SK-N-SH (cell line): ENCODE measurements around the gene PTPN9. TPM values are rescaled to one million over a fixed set of nuclear protein-coding genes. Genes with fewer than 3 reads are reported as not detected.

Experiments used
- CTCF ChIA-PET: fragments of 300-600, 350-600 bp; formaldehyde crosslinking; extraction: SDS; loops from one replicate; lab custom pipeline; 2021; lab: Yijun Ruan, JAX
- POLR2A ChIA-PET: fragments of 350-600 bp; sonication (Branson Sonifier 250); formaldehyde crosslinking; extraction: SDS; loops from one replicate; lab custom pipeline; 2020; ENCODE audit warnings: antibody characterized with exemption, inconsistent platforms; lab: Yijun Ruan, JAX
- DNase-seq: peaks from one replicate; pipeline ENCODE4 v3.0.0; 2012
- H2AFZ ChIP-seq: fragments of 200-600 bp; sonication (generic); 2 replicates; pipeline ENCODE4 v1.8.1; 2016; ENCODE audit warnings: antibody characterized with exemption, mild to moderate bottlenecking, low read depth
- H3F3A ChIP-seq: fragments of 200-600 bp; sonication (generic); replicated peaks from 2 replicates; pipeline ENCODE3; 2016; ENCODE audit warnings: antibody characterized with exemption, mild to moderate bottlenecking; ENCODE audit not compliant: insufficient read depth
- H3K27ac ChIP-seq, 2 experiments: fragments of 200-500 bp in 1 of 2; fragments of 200-600 bp in 1 of 2; sonication (Bioruptor generic) in 1 of 2; sonication (generic), shearing (Covaris generic) in 1 of 2; 2 replicates each; pipeline versions ENCODE4 v1.5.1 to v1.6.1; 2014 to 2016; ENCODE audit warnings: low read depth in 2 of 2, inconsistent platforms in 1 of 2, low read length in 1 of 2, mild to moderate bottlenecking in 1 of 2, mixed read lengths in 1 of 2
- H3K27me3 ChIP-seq: fragments of 200-600 bp; sonication (generic), shearing (Covaris generic); 2 replicates; pipeline ENCODE4 v1.6.1; 2016; ENCODE audit warnings: mixed run types; ENCODE audit not compliant: insufficient read depth
- H3K36me3 ChIP-seq, 2 experiments: fragments of 200-500 bp in 1 of 2; fragments of 200-600 bp in 1 of 2; sonication (Bioruptor generic) in 1 of 2; sonication (generic) in 1 of 2; replicated peaks in 1 of 2; 2 replicates each; pipeline versions ENCODE3 to v1.5.1; 2014 to 2016; ENCODE audit warnings: low read length in 1 of 2, mild to moderate bottlenecking in 1 of 2; ENCODE audit not compliant: insufficient read depth in 2 of 2, control insufficient read depth in 1 of 2
- H3K4me1 ChIP-seq, 2 experiments: fragments of 200-500 bp in 1 of 2; fragments of 200-600 bp in 1 of 2; sonication (Bioruptor generic) in 1 of 2; sonication (generic), shearing (Covaris generic) in 1 of 2; 2 replicates each; pipeline versions ENCODE4 v1.5.1 to v1.6.1; 2014 to 2016; ENCODE audit warnings: low read depth in 1 of 2, low read length in 1 of 2, mixed run types in 1 of 2; ENCODE audit not compliant: insufficient read depth in 2 of 2, control insufficient read depth in 1 of 2
- H3K4me2 ChIP-seq: fragments of 200-600 bp; sonication (generic), shearing (Covaris generic); 2 replicates; pipeline ENCODE4 v1.6.1; 2017; ENCODE audit warnings: mixed run types
- H3K4me3 ChIP-seq, 2 experiments: fragments of 200-500 bp in 1 of 2; fragments of 200-600 bp in 1 of 2; sonication (Bioruptor generic) in 1 of 2; sonication (generic), shearing (Covaris generic) in 1 of 2; 2 replicates each; pipeline versions ENCODE4 v1.5.1 to v1.8.1; 2014 to 2016; ENCODE audit warnings: low read depth in 2 of 2, inconsistent platforms in 1 of 2, low read length in 1 of 2, mild to moderate bottlenecking in 1 of 2, mixed read lengths in 1 of 2, moderate library complexity in 1 of 2
- H3K79me2 ChIP-seq: fragments of 200-600 bp; sonication (generic); 2 replicates; pipeline ENCODE4 v1.8.1; 2017; ENCODE audit warnings: mild to moderate bottlenecking; ENCODE audit not compliant: insufficient read depth
- H3K9ac ChIP-seq: fragments of 200-600 bp; sonication (generic); 2 replicates; pipeline ENCODE4 v1.6.1; 2017; ENCODE audit warnings: mixed run types
- H3K9me2 ChIP-seq: fragments of 200-600 bp; sonication (generic); 2 replicates; pipeline ENCODE4 v1.6.1; 2017; ENCODE audit warnings: mixed run types
- H3K9me3 ChIP-seq: fragments of 200-600 bp; sonication (generic); 2 replicates; pipeline ENCODE4 v1.6.1; 2017; ENCODE audit warnings: mixed run types, mild to moderate bottlenecking, moderate library complexity
- H4K20me1 ChIP-seq: fragments of 200-600 bp; sonication (generic); 2 replicates; pipeline ENCODE4 v1.6.1; 2017; ENCODE audit warnings: mild to moderate bottlenecking, mixed run types; ENCODE audit not compliant: insufficient read depth
- CHD2 ChIP-seq: fragments of 150-350 bp; IDR thresholded peaks from 2 replicates; pipeline ENCODE4 v1.6.1; 2018; ENCODE audit warnings: low read length; ENCODE audit not compliant: partially characterized antibody
- ELF1 ChIP-seq: IDR thresholded peaks from 2 replicates; pipeline ENCODE4 v1.4.0; 2012
- EZH2phosphoT487 ChIP-seq: fragments of 200-600 bp; sonication (generic); IDR thresholded peaks from 2 replicates; pipeline ENCODE4 v1.6.1; 2017; ENCODE audit warnings: low read depth, mixed run types, mild to moderate bottlenecking, antibody characterized with exemption, moderate library complexity, borderline replicate concordance
- FOXM1 ChIP-seq: IDR thresholded peaks from 2 replicates; pipeline ENCODE4 v1.4.0; 2012; ENCODE audit warnings: low read depth, mild to moderate bottlenecking
- GATA2 ChIP-seq: sonication (generic); formaldehyde crosslinking; IDR thresholded peaks from 2 replicates; pipeline ENCODE4 v1.5.0; 2020; ENCODE audit warnings: mild to moderate bottlenecking, missing genetic modification reagents
- JUND ChIP-seq: IDR thresholded peaks from 2 replicates; pipeline ENCODE4 v1.4.0; 2012
- NRF1 ChIP-seq: IDR thresholded peaks from 2 replicates; pipeline ENCODE4 v1.6.1; 2012; ENCODE audit warnings: low read depth, mild to moderate bottlenecking, low read length
- PBX3 ChIP-seq: IDR thresholded peaks from 2 replicates; pipeline ENCODE4; 2012
- RAD21 ChIP-seq: IDR thresholded peaks from 2 replicates; pipeline ENCODE4 v1.6.1; 2012; ENCODE audit warnings: mild to moderate bottlenecking, low read length
- RFX5 ChIP-seq: IDR thresholded peaks from 2 replicates; pipeline ENCODE4 v1.6.1; 2012; ENCODE audit warnings: mild to moderate bottlenecking, improper control_type of control experiment, low read length
- SIN3A ChIP-seq: IDR thresholded peaks from 2 replicates; pipeline ENCODE4 v1.6.1; 2012; ENCODE audit warnings: low read depth, mild to moderate bottlenecking, low read length, moderate library complexity, borderline replicate concordance
- SMC3 ChIP-seq: IDR thresholded peaks from 2 replicates; pipeline ENCODE4 v1.6.1; 2012; ENCODE audit warnings: low read depth, low read length, improper control_type of control experiment
- TCF12 ChIP-seq: IDR thresholded peaks from 2 replicates; pipeline ENCODE4 v1.4.0; 2012
- ZBTB33 ChIP-seq: IDR thresholded peaks from 2 replicates; pipeline ENCODE4 v1.4.0; 2012; ENCODE audit warnings: low read depth, borderline replicate concordance
- WGBS: methylation state at CpG from one replicate; pipeline ENCODE4 v1.1.6; 2017; ENCODE audit warnings: low lambda C conversion rate; 5-methylcytosine and 5-hydroxymethylcytosine counted together
- polyA plus RNA-seq, 3 experiments: library from polyadenylated mRNA; depleted of rRNA; stranded (reverse); fragments of >200 nt; gene quantifications; 2 replicates each; pipeline ENCODE4 v1.2.3, GENCODE V29; 2012
- TF ChIP-seq, protein P1 (sequence below): IDR thresholded peaks from 2 replicates; pipeline ENCODE4 v1.4.0; 2012; ENCODE audit warnings: low read depth
- TF ChIP-seq, protein P2 (sequence below): IDR thresholded peaks from 2 replicates; pipeline ENCODE4 v1.6.1; 2012; ENCODE audit warnings: mild to moderate bottlenecking, low read depth, low read length, moderate library complexity

The PTPN9 gene
- polyA plus RNA-seq, 1 of the 3 experiments (the other 2 are of a cell fraction): 25.9 TPM

GRCh38 chr15:75502360-75502759, 76.8 kb downstream of the PTPN9 start:
- Histone ChIP-seq H3K79me2 (peaks cover 13% of the 10 kb centered on the region; the same call in 1 of the 2 replicates), H3K4me1 (no peaks in the 10 kb centered on the region), H4K20me1 (no peaks in the 10 kb centered on the region), H3K9ac (no peak overlapping the region), H3K9me3 (no peaks in the 10 kb centered on the region), H3K4me3 (no peak overlapping the region), H2AFZ (no peak overlapping the region), H3K27ac (no peak overlapping the region), H3K9me2 (no peaks in the 10 kb centered on the region), H3F3A (no peaks in the 10 kb centered on the region), H3K36me3 (peaks cover 16 to 48% of the 10 kb centered on the region in 2 experiments), H3K27me3 (no peaks in the 10 kb centered on the region), H3K4me2 (no peak overlapping the region)
- ChIA-PET POLR2A (no interaction called here), CTCF (interaction anchor here (1.2 kb wide), 1 partner anchor 10 kb away, joined by 3 read pairs; no protein-coding TSS in a partner anchor)
- no peak for DNase-seq
- no peak for TF ChIP-seq ZBTB33
- no peak for TF ChIP-seq ELF1
- 97% methylated on average over 8 of the region's 8 CpGs for WGBS

GRCh38 chr15:75493732-75494131, 85.4 kb downstream of the PTPN9 start:
- Histone ChIP-seq H3K36me3 (peaks cover 15 to 66% of the 10 kb centered on the region in 2 experiments), H3K9ac (no peak overlapping the region), H3K4me3 (no peak overlapping the region), H3K79me2 (peaks cover 4% of the 10 kb centered on the region), H3K27me3 (no peaks in the 10 kb centered on the region), H3K27ac (no peak overlapping the region), H4K20me1 (no peaks in the 10 kb centered on the region), H2AFZ (no peak overlapping the region), H3F3A (peaks cover 3% of the 10 kb centered on the region), H3K4me1 (no peaks in the 10 kb centered on the region), H3K4me2 (no peak overlapping the region), H3K9me3 (no peaks in the 10 kb centered on the region), H3K9me2 (no peaks in the 10 kb centered on the region)
- WGBS: 94% methylated on average over 4 of the region's 4 CpGs
- TF ChIP-seq CHD2 (no peak), FOXM1 (no peak), RAD21 (no peak), PBX3 (no peak), TCF12 (no peak), EZH2phosphoT487 (no peak), SMC3 (no peak), NRF1 (no peak), ZBTB33 (no peak), RFX5 (no peak), ELF1 (no peak), GATA2 (CRISPR knock-in tag) (no peak), JUND (no peak), SIN3A (no peak)
- TF ChIP-seq, protein P1, sequence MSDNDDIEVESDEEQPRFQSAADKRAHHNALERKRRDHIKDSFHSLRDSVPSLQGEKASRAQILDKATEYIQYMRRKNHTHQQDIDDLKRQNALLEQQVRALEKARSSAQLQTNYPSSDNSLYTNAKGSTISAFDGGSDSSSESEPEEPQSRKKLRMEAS: no peak
- TF ChIP-seq, protein P2, sequence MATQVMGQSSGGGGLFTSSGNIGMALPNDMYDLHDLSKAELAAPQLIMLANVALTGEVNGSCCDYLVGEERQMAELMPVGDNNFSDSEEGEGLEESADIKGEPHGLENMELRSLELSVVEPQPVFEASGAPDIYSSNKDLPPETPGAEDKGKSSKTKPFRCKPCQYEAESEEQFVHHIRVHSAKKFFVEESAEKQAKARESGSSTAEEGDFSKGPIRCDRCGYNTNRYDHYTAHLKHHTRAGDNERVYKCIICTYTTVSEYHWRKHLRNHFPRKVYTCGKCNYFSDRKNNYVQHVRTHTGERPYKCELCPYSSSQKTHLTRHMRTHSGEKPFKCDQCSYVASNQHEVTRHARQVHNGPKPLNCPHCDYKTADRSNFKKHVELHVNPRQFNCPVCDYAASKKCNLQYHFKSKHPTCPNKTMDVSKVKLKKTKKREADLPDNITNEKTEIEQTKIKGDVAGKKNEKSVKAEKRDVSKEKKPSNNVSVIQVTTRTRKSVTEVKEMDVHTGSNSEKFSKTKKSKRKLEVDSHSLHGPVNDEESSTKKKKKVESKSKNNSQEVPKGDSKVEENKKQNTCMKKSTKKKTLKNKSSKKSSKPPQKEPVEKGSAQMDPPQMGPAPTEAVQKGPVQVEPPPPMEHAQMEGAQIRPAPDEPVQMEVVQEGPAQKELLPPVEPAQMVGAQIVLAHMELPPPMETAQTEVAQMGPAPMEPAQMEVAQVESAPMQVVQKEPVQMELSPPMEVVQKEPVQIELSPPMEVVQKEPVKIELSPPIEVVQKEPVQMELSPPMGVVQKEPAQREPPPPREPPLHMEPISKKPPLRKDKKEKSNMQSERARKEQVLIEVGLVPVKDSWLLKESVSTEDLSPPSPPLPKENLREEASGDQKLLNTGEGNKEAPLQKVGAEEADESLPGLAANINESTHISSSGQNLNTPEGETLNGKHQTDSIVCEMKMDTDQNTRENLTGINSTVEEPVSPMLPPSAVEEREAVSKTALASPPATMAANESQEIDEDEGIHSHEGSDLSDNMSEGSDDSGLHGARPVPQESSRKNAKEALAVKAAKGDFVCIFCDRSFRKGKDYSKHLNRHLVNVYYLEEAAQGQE: no peak
- POLR2A ChIA-PET: no interaction called here
- DNase-seq: no peak
- CTCF ChIA-PET: no interaction called here
